HG03460 (cell line): ENCODE results near the gene GABBR1.

Experiments used
- ATAC-seq: cut with Tn5 transposase; IDR thresholded peaks from one replicate; pipeline ENCODE4 v1.9.1; 2021; ENCODE audit not compliant: unreplicated experiment

GABBR1 gene

DNA sequence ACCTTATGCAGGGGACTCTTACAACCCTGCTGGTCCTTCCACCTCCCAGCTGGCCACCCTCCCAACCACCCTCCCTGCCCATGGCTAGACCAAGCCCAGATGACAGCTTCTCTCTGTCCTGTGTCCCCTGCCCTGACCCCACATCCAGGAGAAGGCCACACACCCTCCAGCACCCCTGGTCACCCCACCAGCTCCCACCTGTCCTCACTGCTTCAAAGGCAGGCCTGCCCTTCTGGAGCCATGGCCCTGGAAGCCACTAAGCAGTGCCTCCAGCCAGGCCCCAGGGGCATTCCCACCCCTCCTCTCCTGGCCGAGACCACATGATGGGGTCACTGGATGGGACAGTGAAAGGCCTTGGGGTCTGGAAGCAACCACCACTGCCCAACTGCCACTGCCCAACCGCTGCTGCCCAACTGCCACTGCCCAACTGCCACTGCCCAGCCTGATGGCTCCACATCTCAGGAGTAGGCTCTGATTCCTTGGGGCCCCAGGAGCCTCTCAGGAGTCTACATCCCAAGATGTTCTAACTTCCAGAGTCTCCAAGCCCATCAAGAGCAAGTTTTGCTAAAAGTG lies 103.9 kb downstream of the GABBR1 start:
- no peak for ATAC-seq

DNA sequence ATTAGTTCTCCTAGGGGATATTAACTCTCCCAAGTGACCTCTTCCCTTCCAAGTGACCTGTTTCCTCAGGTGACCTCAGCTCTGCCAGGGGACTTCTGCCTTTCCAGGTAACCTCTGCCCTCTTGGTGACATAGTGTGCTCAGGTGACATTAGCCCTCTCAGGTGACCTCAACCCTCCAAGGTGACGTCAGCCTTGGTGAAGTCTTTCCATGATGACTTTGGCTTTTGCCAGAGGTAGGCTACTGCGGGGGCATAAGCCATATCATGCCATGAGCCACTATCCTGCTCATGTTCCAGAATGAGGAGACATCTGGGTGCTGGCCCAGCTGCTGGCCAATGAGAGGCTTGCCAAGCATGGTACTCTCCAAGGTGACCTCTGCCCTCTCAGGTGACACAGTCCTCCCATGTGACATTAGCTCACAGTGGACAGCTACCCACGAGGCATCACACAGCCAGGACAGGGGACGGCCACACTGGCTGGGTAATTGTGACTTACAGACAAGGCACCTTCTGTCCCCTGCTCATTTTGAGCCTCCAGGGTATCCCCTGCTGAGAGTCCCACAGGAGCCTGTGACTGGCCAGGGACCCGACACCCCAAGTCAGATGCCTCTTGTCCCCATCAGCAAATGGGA lies 104.6 kb downstream of the GABBR1 start:
- ATAC-seq: no peak

DNA sequence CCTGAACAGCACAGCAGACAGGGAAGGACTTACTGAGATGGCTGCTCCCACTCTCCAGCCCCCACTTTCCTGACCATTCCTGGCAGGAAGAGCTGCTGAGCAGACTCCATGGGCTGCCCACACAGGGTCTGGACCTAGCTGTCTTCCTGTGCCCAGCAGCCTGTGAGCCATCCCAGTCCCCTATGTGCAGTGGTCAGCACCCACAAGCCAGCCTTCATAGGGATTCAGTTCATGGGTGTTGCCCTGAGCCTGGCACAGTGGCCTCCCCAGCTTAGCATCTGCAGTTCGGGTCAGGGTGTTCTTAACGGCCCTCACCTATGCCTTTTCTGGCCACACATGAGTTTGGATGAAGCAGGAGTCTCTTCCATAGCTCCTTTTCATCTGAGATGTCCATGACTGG lies 105.4 kb downstream of the GABBR1 start:
- no peak for ATAC-seq

DNA sequence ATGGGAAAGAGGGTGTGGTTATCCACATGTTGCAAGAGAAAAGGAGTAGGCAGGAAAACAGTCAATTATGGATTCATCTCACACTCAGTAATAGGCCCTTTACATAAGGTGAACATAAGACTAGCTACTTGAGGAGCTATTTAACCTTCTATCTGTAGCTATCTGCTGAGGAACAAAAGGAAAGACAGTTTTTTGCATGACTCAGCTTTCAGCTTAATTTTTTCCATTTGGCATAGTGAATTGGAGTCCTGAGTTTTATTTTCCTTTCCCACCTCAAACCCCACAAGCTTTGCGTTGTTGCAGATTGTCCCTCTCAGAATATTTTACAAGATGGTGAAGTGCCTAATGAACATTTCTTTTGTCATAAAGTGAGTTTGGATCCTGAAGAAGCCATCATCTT lies 105.9 kb downstream of the GABBR1 start:
- ATAC-seq: no peak

DNA sequence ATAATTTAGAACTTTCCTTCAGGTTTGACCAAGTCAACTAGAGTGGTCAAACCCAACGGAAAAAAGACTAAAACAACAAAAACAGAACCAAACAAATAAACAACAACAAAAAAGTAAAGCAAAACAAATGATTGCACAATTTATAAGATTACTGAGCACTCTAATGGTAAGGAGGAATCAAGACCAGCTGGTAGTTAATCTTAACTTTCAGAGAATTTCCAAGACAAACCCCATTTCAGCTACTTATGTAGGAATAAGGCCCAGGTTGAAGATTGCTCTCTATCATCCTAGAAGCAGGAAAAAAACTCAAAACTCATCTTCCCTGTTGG lies 107.7 kb downstream of the GABBR1 start:
- no peak for ATAC-seq

DNA sequence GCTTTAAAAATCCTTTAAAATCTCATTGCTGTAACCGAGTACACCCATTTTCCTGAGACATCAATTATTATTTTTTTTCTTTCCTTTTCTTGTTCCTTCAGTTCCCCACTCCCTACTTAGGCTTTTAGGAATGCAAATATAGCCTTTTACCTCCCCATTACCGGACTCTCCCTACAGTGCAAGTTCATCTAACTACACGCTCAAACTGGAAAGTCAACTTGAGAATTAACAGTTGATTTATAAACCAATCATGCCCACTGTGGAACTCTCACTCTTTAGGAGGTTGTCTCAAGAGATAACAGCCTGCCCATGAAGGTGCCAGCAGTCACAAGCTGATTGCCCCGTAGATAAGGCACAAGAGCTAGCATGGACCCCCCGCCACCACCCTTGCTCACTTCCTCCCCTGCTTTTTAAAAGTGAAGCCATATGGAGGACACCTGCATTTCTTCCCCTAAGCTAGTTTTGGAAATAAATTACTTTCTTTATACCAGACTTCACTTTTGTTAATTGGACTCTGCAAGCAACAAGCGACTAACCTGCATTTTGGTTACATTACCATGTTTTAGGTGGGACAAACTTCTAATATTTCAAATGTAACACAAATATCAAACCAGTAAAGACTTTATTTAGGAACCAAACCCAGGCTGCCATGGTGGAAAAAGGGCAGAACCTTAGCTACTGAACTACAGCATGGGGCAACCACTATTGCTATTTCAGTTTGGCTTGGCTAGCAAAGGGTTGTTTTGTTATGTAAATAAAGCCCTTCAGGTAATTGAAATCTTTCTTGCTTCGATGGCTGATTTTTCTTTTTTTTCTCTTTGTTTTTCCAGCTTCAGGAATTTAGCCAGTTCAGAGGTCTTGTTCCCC lies 108.3 kb downstream of the GABBR1 start:
- no peak for ATAC-seq

DNA sequence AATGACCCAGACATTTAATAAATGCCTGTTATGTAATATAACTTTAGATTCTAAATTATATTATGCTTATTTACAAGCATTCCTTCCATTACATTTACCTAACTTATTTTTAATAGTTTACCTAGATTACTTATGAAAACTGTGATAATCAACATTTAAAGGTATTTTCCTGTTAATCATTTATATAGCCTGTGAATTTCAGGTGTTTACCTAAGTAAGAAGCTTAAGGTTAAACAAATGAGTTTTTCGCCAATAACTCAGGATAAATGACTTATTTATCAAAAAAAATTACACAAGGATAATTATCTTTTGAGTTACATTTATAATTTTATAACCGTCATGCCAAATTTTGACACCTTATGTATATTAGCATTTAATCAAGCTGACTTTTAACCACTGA lies 108.9 kb downstream of the GABBR1 start:
- ATAC-seq: no peak

DNA sequence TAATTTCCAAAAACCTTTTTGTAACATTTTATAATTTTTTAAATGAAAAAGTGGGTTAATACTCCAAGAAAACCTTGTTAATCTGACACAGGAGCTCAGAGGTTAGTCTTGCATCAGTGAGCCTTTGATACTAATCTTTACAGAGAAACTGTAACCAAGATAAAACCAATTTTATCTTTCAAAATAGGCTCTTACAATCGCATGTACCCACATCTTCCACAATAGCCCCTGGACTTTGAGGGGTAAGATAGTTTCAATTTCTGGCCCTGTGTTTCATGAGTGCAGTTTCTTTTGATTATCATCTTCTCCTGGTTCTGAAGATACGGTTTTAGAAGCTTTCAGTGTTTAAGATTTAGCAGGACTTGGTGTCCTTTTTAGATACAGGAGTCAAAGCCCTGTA lies 110.8 kb downstream of the GABBR1 start:
- no peak for ATAC-seq

DNA sequence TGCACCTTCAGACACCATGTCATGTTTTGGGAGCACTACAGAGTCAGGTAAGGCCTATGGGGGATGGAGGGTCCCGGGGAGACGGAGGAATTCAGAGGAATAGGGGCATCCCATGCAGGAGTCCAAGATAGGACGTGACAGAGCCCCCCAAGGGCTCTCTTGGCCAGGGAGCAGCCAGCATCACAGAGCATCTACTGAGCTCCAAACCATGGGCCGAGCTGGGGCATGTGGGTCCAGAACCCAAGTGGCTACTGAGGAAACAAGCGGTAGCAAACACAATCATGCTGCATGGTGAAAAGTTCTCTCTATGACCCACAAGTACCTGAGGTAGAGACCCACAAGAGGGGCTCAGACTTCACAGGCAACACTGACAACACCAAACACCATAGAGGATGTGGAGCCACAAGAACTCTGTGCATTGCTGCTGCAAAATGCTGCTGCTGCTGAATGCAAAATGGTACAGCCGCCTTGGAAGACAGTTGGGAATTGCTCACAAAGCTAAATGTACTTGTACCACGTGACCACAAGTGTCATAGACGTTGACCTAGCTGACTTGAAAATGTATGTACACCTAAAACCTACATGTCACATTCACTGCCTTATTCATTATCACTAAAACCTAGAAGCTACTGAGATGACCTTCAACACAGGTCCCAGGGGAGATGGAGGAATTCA lies 111.8 kb downstream of the GABBR1 start:
- no peak for ATAC-seq

DNA sequence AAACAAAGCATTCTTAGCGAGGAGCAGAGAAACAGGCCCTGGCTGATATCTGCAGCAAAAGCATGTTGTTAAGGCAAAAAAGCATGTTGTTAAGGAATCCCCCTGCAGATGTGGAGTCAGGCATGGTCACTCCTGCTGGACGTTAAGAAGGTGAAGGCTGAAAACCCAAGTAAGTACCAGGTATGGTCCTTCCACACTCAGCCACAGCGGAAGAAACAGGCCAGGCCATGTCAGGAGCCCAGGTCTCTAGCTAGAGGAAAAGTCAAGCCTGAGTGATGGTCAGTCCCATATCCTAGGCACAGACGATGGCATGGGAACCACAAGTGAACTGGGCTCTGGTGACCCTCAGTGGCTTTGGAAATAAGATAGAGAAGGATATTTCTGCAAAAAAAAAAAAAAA lies 112.8 kb downstream of the GABBR1 start:
- no peak for ATAC-seq

DNA sequence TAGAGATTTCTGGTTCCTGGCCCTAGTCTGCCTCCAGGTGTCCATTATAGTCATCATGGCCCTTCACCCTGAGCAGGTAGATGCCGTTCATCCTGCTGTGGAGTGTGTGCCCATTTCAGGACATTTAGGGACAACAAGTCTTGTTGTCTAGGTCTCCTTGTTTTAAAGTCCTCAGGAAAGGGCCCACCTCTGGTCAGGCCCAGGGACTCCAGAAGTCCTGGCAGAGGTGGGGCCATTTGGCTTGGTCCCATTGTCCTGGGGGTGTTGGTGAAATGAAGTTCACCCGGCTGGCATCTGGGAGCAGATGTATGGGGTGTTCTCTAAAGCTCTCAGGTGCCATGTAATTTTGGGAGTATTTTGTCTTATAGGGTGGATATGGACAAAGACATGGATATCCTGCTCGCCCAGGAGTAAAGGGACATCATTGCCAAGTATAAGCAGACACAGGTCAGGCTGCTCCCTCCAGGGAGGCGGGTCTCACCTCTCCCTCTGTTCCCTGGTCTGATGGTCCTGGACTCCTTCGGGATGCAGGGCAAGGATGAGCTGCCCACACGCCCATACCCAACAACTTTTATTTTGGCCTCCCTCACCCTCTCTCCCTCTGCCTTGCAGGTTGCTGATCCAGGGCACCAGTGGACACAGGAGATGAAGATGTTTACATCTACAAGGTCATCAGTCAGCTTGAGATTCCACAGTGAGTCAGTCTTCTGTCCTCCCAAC lies 113.5 kb downstream of the GABBR1 start:
- ATAC-seq: no peak

DNA sequence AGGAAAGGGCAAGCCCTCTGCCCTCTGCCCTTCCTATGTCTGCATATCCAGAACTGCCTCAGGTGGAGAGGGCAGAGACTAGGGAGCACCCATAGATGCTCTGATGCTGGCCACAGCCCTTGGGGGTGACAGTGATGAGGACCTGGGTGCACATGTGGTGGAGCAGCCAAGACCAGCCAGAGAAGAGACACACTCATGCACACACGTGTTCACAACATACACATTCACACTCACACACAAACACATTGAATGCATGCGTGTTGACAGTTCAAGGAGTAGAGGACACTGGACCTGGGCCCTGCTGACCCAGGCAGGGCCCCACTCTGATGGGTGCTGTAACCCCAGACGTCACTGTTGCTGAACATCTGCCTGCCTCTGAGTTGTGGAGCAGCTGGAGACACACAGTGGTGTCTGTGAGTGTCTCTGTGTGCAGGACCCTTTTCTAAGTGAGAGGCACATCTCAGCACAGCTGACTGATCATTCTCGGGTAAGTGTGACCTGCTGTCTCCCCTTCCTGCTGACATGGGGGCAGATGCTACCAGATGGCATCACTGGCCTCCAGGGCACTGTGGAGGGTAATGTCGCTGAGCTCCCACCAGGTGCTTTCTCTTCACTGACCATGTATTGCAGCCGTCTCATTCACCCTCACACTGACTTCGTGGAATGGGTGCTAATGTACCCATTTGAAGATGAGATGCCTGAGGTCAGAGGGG lies 115.1 kb downstream of the GABBR1 start:
- no peak for ATAC-seq

DNA sequence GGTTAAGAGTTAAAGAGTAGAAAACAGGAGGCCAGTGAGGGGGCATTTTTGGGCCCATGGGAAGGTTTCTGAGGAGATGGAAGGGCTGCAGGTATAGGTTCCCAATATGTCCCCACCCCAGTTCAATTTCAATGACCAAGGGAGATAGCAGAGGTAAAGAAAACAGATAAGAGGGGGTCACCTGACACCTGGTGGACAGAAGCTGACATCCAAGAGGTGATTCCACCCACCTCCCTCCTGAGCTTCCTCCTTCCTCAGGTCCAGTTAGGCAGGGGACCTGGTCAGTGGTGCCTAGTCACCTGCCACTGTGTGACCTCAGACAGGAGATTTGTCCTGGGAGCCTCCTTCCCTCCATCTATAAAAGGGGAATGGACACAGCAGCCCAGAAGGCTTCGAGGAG lies 115.7 kb downstream of the GABBR1 start:
- ATAC-seq: no peak

DNA sequence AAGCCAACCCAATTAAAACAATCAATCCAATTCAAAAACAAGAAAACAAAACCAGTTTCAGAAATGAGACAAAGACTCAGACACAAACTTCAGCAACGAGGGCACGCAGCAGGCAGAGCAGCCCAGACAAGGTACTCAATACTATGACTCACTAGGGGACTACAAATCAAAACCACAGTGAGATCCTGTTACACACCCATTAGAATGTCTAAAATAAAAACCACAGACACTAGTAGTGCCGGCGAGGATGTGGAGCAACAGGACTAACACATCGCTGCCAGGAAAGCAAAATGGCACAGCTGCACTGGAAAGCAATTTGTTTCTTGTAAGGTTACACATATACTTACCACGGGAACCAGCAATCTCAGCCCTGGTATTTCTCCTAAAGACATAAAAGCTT lies 116.9 kb downstream of the GABBR1 start:
- ATAC-seq: no peak

DNA sequence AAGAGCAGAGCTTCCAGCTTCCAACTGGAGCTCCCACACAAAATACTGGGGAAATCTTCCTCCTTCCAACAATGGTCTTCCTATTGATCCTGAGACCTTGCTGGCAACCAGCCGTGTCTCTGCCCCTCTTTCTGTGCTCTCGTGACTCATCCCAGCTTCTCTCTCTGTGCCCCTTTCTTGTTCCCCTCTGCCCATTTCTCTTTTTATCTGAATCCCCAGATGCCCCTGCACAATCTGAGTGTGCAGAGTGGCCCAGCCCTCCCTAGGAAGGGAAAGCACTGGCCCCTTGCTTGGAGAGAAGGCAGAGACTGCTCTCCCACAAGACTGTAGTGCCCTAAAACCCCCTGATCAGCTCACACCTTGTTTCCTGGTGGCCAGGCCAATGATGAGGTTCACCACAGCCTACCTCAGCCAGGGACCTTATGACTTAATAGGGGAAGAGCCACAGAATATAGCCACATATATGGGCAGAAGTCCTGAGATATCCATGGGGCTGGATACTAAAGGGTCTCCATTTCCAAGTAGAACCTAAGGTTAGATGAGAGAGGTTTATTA lies 122.2 kb downstream of the GABBR1 start:
- no peak for ATAC-seq

DNA sequence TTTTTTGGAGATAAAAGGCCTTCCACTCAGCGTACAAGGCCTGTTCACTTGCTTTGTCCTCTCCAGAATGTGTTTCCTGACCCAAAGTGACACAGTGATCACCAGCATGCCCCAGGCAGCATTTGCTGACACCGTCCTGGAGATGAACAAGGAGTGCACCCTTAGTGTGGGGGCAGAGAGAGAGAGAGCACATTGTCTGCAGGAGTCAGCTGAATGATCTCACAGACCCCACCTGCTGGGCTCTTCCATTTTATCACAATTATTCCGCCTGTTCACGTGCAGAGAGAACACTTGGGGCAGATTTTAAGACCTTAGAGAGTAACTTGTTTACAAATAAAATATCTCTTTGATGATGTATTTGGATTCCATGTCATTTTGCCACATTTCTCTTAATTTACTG lies 122.8 kb downstream of the GABBR1 start:
- ATAC-seq: no peak
